PC-3 (cell line): ENCODE measurements around the gene CNTN6. TPM values are rescaled to one million over a fixed set of nuclear protein-coding genes. Genes with fewer than 3 reads are reported as not detected.

ENCODE experiments used
- ATAC-seq: fragments of 200-7000 bp; cut with Tn5 transposase; 2 replicates; pipeline ENCODE4 v1.9.1; 2020; ENCODE audit warnings: mild to moderate bottlenecking, moderate library complexity
- BruUV-seq: library from RNA; stranded (reverse); fragments of 400-500 nt; replicated peaks from 2 replicates; lab custom pipeline; 2021; lab: Mats Ljungman, UMichigan
- CTCF ChIA-PET: fragments of 300-600 bp; sonication (Branson Sonifier 250); formaldehyde crosslinking; loops from one replicate; lab custom pipeline; 2022; ENCODE audit warnings: antibody characterized with exemption; lab: Charles Lee
- POLR2A ChIA-PET: fragments of 300-600 bp; sonication (Branson Sonifier 250); formaldehyde crosslinking; loops from one replicate; lab custom pipeline; 2022; ENCODE audit warnings: antibody characterized with exemption; ENCODE audit not compliant: unreplicated experiment; lab: Charles Lee
- DNase-seq: peaks from one replicate; pipeline ENCODE4 v3.0.0-alpha.2; 2015
- H2AFZ ChIP-seq: fragments of 300-600 bp; sonication (generic); 2 replicates; pipeline ENCODE4 v1.6.0; 2016; ENCODE audit warnings: antibody characterized with exemption, low read length
- H3F3A ChIP-seq: fragments of 300-600 bp; sonication (generic); one replicate; pipeline ENCODE4 v1.6.0; 2017; ENCODE audit warnings: antibody characterized with exemption, low read length, control low read depth, mild to moderate bottlenecking; ENCODE audit not compliant: unreplicated experiment
- H3K27ac ChIP-seq: fragments of 300-600 bp; sonication (generic); 2 replicates; pipeline ENCODE4 v1.5.1; 2016; ENCODE audit warnings: mild to moderate bottlenecking, low read length
- H3K27me3 ChIP-seq: fragments of 300-600 bp; sonication (generic); 2 replicates; pipeline ENCODE4 v1.6.1; 2016; ENCODE audit warnings: low read length, mixed read lengths
- H3K36me3 ChIP-seq: fragments of 300-600 bp; sonication (generic); 2 replicates; pipeline ENCODE4 v1.6.1; 2016; ENCODE audit warnings: low read depth, mixed run types, low read length, mixed read lengths
- H3K4me1 ChIP-seq: fragments of 300-600 bp; sonication (generic); 2 replicates; pipeline ENCODE4 v1.5.1; 2016; ENCODE audit warnings: low read length; ENCODE audit not compliant: insufficient read depth
- H3K4me2 ChIP-seq: fragments of 300-600 bp; sonication (generic); 2 replicates; pipeline ENCODE4 v1.6.0; 2016; ENCODE audit warnings: low read length
- H3K4me3 ChIP-seq: fragments of 300-600 bp; sonication (generic); 2 replicates; pipeline ENCODE4 v1.5.1; 2016; ENCODE audit warnings: mild to moderate bottlenecking, low read length, mixed read lengths
- H3K79me2 ChIP-seq: fragments of 300-600 bp; sonication (generic); 2 replicates; pipeline ENCODE4 v1.6.1; 2017; ENCODE audit warnings: low read length, mixed read lengths
- H3K9ac ChIP-seq: fragments of 300-600 bp; sonication (generic); 2 replicates; pipeline ENCODE4 v1.6.0; 2016; ENCODE audit warnings: mild to moderate bottlenecking, low read length
- H3K9me2 ChIP-seq: fragments of 300-600 bp; sonication (generic); replicated peaks from 2 replicates; pipeline ENCODE4 v1.6.1; 2016; ENCODE audit warnings: mixed run types, low read length, mixed read lengths
- H3K9me3 ChIP-seq: fragments of 300-600 bp; sonication (generic); 2 replicates; pipeline ENCODE4 v1.6.1; 2016; ENCODE audit warnings: low read length, mixed read lengths
- H4K20me1 ChIP-seq: fragments of 300-600 bp; sonication (generic); 2 replicates; pipeline ENCODE4 v1.6.1; 2016; ENCODE audit warnings: low read length, mixed read lengths
- EZH2 ChIP-seq: fragments of 300-600 bp; sonication (generic); IDR thresholded peaks from one replicate; pipeline ENCODE4 v1.6.1; 2017; ENCODE audit warnings: antibody characterized with exemption, mild to moderate bottlenecking, low read length; ENCODE audit not compliant: unreplicated experiment
- EZH2phosphoT487 ChIP-seq: fragments of 300-600 bp; sonication (generic); IDR thresholded peaks from 2 replicates; pipeline ENCODE4 v1.6.1; 2018; ENCODE audit warnings: mild to moderate bottlenecking, antibody characterized with exemption, low read length, borderline replicate concordance
- intact Hi-C: fragments of 100-400 bp; cut with micrococcal nuclease; formaldehyde crosslinking; loops from 2 replicates; pipeline ENCODE4 v1.9.0; 2023
- total RNA-seq: library from RNA; depleted of rRNA; stranded (reverse); fragments of >200 nt; gene quantifications from 2 replicates; pipeline ENCODE4 v1.2.3, GENCODE V29; 2014
- TF ChIP-seq, protein P1 (sequence below): fragments of 300-600 bp; sonication (generic); conservative IDR thresholded peaks from 2 replicates; pipeline ENCODE4 v1.5.1; 2017; ENCODE audit warnings: antibody characterized with exemption, low read depth, mild to moderate bottlenecking, low read length

CNTN6 gene
- total RNA-seq, 1 experiment from 2014 or later, result not detected

DNA sequence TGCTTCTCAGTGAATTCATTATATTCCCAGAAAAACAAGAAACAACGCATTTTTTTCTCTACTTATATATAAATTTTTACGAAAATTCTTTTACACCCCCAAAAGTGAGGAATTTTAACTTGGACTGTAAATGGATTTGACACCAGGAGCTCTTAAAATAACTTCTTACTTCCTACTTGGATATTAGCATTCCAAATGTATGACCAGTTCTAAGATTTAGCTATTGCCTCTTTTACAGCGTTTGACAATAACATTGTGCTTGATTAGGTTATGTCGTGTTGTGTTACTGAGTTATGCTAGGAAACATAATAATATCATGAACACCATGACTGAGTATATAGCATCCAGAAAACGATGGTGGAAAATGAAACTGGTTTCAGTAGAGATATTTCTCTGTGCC, 177.0 kb downstream of the CNTN6 start:
- Histone ChIP-seq H3K79me2 (no peaks in the 10 kb centered on the region), H3K27ac (no peak overlapping the region), H3K36me3 (no peaks in the 10 kb centered on the region), H3K4me1 (no peaks in the 10 kb centered on the region), H3K9me2 (no peaks in the 10 kb centered on the region), H4K20me1 (no peaks in the 10 kb centered on the region), H3F3A (no peaks in the 10 kb centered on the region), H3K9me3 (peaks cover 18% of the 10 kb centered on the region), H3K9ac (no peak overlapping the region), H2AFZ (no peak overlapping the region), H3K27me3 (no peaks in the 10 kb centered on the region), H3K4me2 (no peak overlapping the region), H3K4me3 (no peak overlapping the region)
- DNase-seq, result no peak
- TF ChIP-seq EZH2phosphoT487 (no peak), EZH2 (no peak)
- TF ChIP-seq, protein P1, sequence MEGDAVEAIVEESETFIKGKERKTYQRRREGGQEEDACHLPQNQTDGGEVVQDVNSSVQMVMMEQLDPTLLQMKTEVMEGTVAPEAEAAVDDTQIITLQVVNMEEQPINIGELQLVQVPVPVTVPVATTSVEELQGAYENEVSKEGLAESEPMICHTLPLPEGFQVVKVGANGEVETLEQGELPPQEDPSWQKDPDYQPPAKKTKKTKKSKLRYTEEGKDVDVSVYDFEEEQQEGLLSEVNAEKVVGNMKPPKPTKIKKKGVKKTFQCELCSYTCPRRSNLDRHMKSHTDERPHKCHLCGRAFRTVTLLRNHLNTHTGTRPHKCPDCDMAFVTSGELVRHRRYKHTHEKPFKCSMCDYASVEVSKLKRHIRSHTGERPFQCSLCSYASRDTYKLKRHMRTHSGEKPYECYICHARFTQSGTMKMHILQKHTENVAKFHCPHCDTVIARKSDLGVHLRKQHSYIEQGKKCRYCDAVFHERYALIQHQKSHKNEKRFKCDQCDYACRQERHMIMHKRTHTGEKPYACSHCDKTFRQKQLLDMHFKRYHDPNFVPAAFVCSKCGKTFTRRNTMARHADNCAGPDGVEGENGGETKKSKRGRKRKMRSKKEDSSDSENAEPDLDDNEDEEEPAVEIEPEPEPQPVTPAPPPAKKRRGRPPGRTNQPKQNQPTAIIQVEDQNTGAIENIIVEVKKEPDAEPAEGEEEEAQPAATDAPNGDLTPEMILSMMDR, result no peak
- POLR2A ChIA-PET, result no interaction called here
- intact Hi-C loops, result no loop called here
- CTCF ChIA-PET, result no interaction called here
- no TSS peak for BruUV-seq
- ATAC-seq, result no peak

DNA sequence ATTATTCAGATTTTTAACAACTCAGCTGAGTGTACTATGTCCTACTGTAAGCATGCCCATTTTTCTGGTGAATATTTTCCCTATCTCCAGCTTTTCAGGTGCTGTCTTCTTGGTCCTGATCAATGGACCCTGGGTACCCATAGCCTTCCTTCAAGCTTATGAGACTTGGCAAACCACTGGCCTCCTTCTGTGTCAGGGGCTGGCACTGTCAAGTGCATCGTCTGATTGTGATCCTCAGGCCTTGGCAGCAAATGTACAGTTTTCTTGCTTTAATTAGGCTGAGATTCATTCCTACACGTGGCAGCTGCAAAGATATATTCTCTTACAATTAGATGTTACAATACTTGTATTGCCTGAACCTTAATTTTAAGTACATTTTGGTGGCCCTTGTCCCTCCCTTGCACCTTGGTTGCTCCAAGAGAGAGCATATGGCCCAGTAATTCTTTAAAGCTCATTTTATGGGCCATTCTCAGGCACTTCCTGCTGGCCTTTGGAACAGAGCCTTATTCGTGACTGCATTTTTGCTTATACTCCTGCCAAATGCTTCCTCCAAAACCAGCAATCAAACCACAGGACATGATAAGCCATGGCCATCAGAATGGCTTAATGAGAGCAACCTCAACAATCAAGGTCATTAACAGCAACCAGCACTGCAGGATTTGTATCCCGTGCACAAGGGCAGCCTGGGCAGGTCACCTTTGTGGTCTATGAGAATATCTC, 179.9 kb downstream of the CNTN6 start:
- Histone ChIP-seq H2AFZ (no peak overlapping the region), H3K9me3 (peaks cover 20% of the 10 kb centered on the region), H3K4me3 (no peak overlapping the region), H3K9ac (no peak overlapping the region), H3K27me3 (no peaks in the 10 kb centered on the region), H3K36me3 (no peaks in the 10 kb centered on the region), H3K9me2 (no peaks in the 10 kb centered on the region), H3K27ac (no peak overlapping the region), H3F3A (no peaks in the 10 kb centered on the region), H4K20me1 (no peaks in the 10 kb centered on the region), H3K4me1 (no peaks in the 10 kb centered on the region), H3K4me2 (no peak overlapping the region), H3K79me2 (no peaks in the 10 kb centered on the region)
- ATAC-seq (no peak), DNase-seq (no peak)
- no TSS peak for BruUV-seq
- POLR2A ChIA-PET, result no interaction called here
- TF ChIP-seq EZH2 (no peak), EZH2phosphoT487 (no peak)
- TF ChIP-seq, protein P1, result no peak
- intact Hi-C loops, result no loop called here
- CTCF ChIA-PET, result no interaction called here

DNA sequence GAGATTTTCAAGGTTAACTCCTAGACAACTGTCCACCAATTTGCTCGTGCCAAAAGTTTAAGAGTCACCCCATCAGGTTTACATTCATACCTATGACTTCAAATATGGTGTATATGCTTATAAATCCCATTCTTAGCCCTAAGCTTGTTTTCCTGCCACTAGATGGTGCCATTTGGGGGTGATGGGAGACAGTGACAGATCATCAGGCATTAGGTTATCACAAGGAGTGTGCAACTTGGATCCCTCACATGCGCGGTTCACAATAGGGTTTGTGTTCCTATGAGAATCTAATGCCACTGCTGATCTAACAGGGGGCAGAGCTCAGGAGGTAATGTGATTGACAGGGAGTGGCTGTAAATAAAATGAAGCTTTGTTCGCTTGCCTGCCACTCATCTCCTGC, 182.7 kb downstream of the CNTN6 start:
- intact Hi-C loops, result no loop called here
- TF ChIP-seq, protein P1, result 0 out of 2 replicates have a peak, but pooled peaks have one; percentile 25
- TF ChIP-seq EZH2phosphoT487 (no peak), EZH2 (no peak)
- DNase-seq (no peak), ATAC-seq (no peak)
- peaks cover 20% of the 10 kb centered on the region for H3K9me3 ChIP-seq
- no peak overlapping the region for H3K4me3 ChIP-seq
- POLR2A ChIA-PET, result no interaction called here
- H3F3A ChIP-seq, result no peaks in the 10 kb centered on the region
- no TSS peak for BruUV-seq
- no peaks in the 10 kb centered on the region for H3K36me3 ChIP-seq
- H3K27ac ChIP-seq, result no peak overlapping the region
- H3K4me1 ChIP-seq, result no peaks in the 10 kb centered on the region
- H2AFZ ChIP-seq, result no peak overlapping the region
- CTCF ChIA-PET, result no interaction called here
- no peaks in the 10 kb centered on the region for H3K27me3 ChIP-seq
- H3K9ac ChIP-seq, result no peak overlapping the region
- no peak overlapping the region for H3K4me2 ChIP-seq
- H3K79me2 ChIP-seq, result no peaks in the 10 kb centered on the region
- no peaks in the 10 kb centered on the region for H4K20me1 ChIP-seq
- no peaks in the 10 kb centered on the region for H3K9me2 ChIP-seq
